Panc1 (cell line): ENCODE data around the gene CILP2.

Experiments used
- POLR2AphosphoS5 ChIP-seq: IDR thresholded peaks from 2 replicates; pipeline ENCODE4 v1.6.1; 2012; ENCODE audit warnings: mild to moderate bottlenecking, low read depth, low read length, moderate library complexity
- SIN3A ChIP-seq: IDR thresholded peaks from 2 replicates; pipeline ENCODE4 v1.6.1; 2012; ENCODE audit warnings: low read depth, mild to moderate bottlenecking, low read length, moderate library complexity, borderline replicate concordance; ENCODE audit not compliant: insufficient read depth
- TF ChIP-seq, protein P1 (sequence below): fragments of 450-650 bp; IDR thresholded peaks from 2 replicates; pipeline ENCODE4 v1.5.1; 2017; ENCODE audit warnings: mild to moderate bottlenecking
- TF ChIP-seq, protein P2 (sequence below), 2 experiments: IDR thresholded peaks; 2 replicates each; pipeline ENCODE4 v1.6.1; 2011 to 2012; ENCODE audit warnings: low read depth in 2 of 2, control low read depth in 1 of 2, low read length in 1 of 2, mild to moderate bottlenecking in 1 of 2, moderate library complexity in 1 of 2; ENCODE audit not compliant: insufficient read depth in 1 of 2

DNA sequence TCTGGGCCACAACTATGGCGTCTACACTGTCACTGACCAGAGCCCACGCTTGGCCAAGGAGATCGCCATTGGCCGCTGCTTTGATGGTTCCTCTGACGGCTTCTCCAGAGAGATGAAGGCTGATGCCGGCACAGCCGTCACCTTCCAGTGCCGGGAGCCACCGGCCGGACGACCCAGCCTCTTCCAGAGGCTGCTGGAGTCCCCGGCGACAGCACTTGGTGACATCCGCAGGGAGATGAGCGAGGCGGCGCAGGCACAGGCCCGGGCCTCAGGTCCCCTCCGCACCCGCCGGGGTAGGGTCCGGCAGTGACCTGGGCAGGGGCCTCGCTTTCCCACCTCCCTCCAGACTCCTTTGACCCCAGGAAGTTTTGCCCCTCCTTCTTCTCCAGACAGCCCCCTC lies 7.6 kb downstream of the CILP2 start:
- TF ChIP-seq, protein P1, sequence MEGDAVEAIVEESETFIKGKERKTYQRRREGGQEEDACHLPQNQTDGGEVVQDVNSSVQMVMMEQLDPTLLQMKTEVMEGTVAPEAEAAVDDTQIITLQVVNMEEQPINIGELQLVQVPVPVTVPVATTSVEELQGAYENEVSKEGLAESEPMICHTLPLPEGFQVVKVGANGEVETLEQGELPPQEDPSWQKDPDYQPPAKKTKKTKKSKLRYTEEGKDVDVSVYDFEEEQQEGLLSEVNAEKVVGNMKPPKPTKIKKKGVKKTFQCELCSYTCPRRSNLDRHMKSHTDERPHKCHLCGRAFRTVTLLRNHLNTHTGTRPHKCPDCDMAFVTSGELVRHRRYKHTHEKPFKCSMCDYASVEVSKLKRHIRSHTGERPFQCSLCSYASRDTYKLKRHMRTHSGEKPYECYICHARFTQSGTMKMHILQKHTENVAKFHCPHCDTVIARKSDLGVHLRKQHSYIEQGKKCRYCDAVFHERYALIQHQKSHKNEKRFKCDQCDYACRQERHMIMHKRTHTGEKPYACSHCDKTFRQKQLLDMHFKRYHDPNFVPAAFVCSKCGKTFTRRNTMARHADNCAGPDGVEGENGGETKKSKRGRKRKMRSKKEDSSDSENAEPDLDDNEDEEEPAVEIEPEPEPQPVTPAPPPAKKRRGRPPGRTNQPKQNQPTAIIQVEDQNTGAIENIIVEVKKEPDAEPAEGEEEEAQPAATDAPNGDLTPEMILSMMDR, result no peak
- TF ChIP-seq SIN3A (no peak), POLR2AphosphoS5 (no peak)
- TF ChIP-seq, protein P2, sequence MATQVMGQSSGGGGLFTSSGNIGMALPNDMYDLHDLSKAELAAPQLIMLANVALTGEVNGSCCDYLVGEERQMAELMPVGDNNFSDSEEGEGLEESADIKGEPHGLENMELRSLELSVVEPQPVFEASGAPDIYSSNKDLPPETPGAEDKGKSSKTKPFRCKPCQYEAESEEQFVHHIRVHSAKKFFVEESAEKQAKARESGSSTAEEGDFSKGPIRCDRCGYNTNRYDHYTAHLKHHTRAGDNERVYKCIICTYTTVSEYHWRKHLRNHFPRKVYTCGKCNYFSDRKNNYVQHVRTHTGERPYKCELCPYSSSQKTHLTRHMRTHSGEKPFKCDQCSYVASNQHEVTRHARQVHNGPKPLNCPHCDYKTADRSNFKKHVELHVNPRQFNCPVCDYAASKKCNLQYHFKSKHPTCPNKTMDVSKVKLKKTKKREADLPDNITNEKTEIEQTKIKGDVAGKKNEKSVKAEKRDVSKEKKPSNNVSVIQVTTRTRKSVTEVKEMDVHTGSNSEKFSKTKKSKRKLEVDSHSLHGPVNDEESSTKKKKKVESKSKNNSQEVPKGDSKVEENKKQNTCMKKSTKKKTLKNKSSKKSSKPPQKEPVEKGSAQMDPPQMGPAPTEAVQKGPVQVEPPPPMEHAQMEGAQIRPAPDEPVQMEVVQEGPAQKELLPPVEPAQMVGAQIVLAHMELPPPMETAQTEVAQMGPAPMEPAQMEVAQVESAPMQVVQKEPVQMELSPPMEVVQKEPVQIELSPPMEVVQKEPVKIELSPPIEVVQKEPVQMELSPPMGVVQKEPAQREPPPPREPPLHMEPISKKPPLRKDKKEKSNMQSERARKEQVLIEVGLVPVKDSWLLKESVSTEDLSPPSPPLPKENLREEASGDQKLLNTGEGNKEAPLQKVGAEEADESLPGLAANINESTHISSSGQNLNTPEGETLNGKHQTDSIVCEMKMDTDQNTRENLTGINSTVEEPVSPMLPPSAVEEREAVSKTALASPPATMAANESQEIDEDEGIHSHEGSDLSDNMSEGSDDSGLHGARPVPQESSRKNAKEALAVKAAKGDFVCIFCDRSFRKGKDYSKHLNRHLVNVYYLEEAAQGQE (IDR thresholded peaks at IDR 0.05; ENCODE audit: insufficient read depth in 1 of 2, low read depth in 2 of 2, low read length in 1 of 2), result no peak
